Islet precursor cell (in vitro differentiated cells): Measurements from ENCODE around the gene KCNJ16.

Experiments used
- DNase-seq: peaks from one replicate; pipeline ENCODE4 v3.0.0-alpha.2; 2018

Gene KCNJ16

GRCh38 chr17:70099294-70099693 is 24.3 kb downstream of the KCNJ16 start:
- DNase-seq: no peak

- DNase-seq: no peak
Measured at GRCh38 chr17:70099884-70100283, 24.9 kb downstream of the KCNJ16 start.

GRCh38 chr17:70100983-70101382 is 26.0 kb downstream of the KCNJ16 start:
- DNase-seq: no peak

GRCh38 chr17:70102531-70102930 is 27.5 kb downstream of the KCNJ16 start:
- no peak for DNase-seq

- DNase-seq: no peak
Measured at GRCh38 chr17:70104791-70105523, 29.9 kb downstream of the KCNJ16 start.

GRCh38 chr17:70105641-70106040 is 30.6 kb downstream of the KCNJ16 start:
- DNase-seq: no peak

- no peak for DNase-seq
Measured at GRCh38 chr17:70106551-70106950, 31.5 kb downstream of the KCNJ16 start.

- DNase-seq: no peak
Measured at GRCh38 chr17:70107441-70107840, 32.4 kb downstream of the KCNJ16 start.

GRCh38 chr17:70107904-70108565 is 33.0 kb downstream of the KCNJ16 start:
- DNase-seq: no peak

GRCh38 chr17:70109497-70109896 is 34.5 kb downstream of the KCNJ16 start:
- DNase-seq: no peak

- DNase-seq: no peak
Measured at GRCh38 chr17:70110443-70110880, 35.4 kb downstream of the KCNJ16 start.

GRCh38 chr17:70111201-70111600 is 36.2 kb downstream of the KCNJ16 start:
- no peak for DNase-seq

GRCh38 chr17:70114405-70114804 is 39.4 kb downstream of the KCNJ16 start:
- DNase-seq: no peak

GRCh38 chr17:70115126-70115525 is 40.1 kb downstream of the KCNJ16 start:
- DNase-seq: no peak

- DNase-seq: no peak
Measured at GRCh38 chr17:70116919-70117318, 41.9 kb downstream of the KCNJ16 start.

- DNase-seq: no peak
Measured at GRCh38 chr17:70119545-70119944, 44.5 kb downstream of the KCNJ16 start.

- DNase-seq: no peak
Measured at GRCh38 chr17:70119983-70120382, 45.0 kb downstream of the KCNJ16 start.

- no peak for DNase-seq
Measured at GRCh38 chr17:70120425-70120824, 45.4 kb downstream of the KCNJ16 start.

- DNase-seq: no peak
Measured at GRCh38 chr17:70121126-70121525, 46.1 kb downstream of the KCNJ16 start.

GRCh38 chr17:70123193-70123592 is 48.2 kb downstream of the KCNJ16 start:
- DNase-seq: no peak

GRCh38 chr17:70124723-70125122 is 49.7 kb downstream of the KCNJ16 start:
- DNase-seq: no peak

GRCh38 chr17:70127221-70127873 is 52.3 kb downstream of the KCNJ16 start:
- peak; percentile 83 for DNase-seq

- DNase-seq: no peak
Measured at GRCh38 chr17:70128727-70129238, 53.8 kb downstream of the KCNJ16 start.

- peak; percentile 79 for DNase-seq
Measured at GRCh38 chr17:70130289-70130688, 55.3 kb downstream of the KCNJ16 start.
